ENCODE measurements around the gene C17orf107. TPM values are rescaled to one million over a fixed set of nuclear protein-coding genes. Genes with fewer than 3 reads are reported as not detected.

The C17orf107 gene
- polyA plus RNA-seq, 1 donor, result 1.5 TPM

- no peak for DNase-seq
These were observed 38.2 kb downstream of the C17orf107 start for GRCh38 chr17:4937553-4937952.

DNA sequence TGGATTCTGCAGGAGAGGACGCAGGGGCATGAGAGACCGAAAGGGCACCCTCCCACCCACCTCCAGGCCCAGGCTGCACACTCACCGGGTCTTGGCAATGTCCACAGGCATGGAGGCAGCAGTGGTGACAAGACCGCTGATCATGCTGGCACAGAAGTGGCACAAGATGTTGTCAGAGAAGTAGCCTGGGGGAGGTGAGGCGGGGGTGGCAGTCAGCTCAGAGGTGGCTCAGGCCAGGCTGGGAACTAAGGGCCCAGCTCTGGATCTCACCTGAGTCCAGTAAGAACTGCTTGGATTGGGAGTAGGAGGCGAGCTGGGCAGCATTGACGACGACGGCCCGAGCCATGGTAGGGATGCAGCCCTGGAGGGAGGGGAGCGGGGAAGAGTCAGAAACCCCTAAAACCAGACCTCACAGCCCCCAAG, 38.7 kb downstream of the C17orf107 start:
- no peak for DNase-seq

- no peak for DNase-seq
These were observed 39.6 kb downstream of the C17orf107 start for GRCh38 chr17:4938688-4939545.

- DNase-seq, result no peak
These were observed 40.1 kb downstream of the C17orf107 start for GRCh38 chr17:4939546-4939795.

GRCh38 chr17:4939796-4940554, 40.6 kb downstream of the C17orf107 start, which contains the start of the genes RNF167 and SLC25A11:
Gene RNF167 (plus strand): TSS chr17:4940268. CDS start chr17:4940910, 642 bp downstream.
Gene SLC25A11 (minus strand): TSS chr17:4940046. CDS start chr17:4939910, 136 bp downstream.
- peak; percentile 99 for DNase-seq

DNA sequence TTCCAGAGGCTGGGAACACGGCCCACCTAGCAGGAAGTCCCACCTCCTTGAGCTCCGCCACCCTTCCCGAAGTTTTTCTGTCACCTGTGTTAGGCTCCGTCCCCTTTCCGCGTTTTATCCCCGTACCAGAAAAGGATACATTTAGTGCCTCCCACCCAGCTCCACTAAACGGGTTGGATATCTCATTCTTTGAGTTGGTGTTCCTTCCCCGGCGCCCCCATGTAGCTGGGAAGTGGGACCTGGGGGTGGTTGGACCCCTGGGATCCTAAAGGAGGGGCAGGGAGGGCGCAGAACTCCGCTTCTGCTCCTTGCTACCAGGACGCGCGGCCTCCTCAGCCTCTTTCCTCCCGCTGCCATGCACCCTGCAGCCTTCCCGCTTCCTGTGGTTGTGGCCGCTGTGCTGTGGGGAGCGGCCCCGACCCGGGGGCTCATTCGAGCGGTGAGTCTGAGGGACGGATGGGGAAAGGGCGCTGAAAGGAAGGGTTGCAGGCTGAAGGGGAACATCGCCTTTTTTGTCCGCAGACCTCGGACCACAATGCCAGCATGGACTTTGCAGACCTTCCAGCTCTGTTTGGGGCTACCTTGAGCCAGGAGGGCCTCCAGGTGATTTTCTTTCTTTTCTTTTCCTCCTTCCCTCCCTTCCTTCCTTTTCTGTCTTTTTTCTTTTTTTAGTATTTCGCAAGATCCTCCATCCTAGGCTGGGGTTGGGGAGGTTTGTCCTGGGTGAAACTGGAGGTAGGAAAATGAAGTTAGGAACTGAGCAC, 41.4 kb downstream of the C17orf107 start:
- DNase-seq, result no peak

- DNase-seq, result no peak
These were observed 41.9 kb downstream of the C17orf107 start for GRCh38 chr17:4941319-4941610.

GRCh38 chr17:4942760-4943508, 43.6 kb downstream of the C17orf107 start:
- DNase-seq, result no peak

GRCh38 chr17:4944163-4944553, 44.8 kb downstream of the C17orf107 start:
- DNase-seq, result no peak

- no peak for DNase-seq
These were observed 45.3 kb downstream of the C17orf107 start for GRCh38 chr17:4944554-4945175.

DNA sequence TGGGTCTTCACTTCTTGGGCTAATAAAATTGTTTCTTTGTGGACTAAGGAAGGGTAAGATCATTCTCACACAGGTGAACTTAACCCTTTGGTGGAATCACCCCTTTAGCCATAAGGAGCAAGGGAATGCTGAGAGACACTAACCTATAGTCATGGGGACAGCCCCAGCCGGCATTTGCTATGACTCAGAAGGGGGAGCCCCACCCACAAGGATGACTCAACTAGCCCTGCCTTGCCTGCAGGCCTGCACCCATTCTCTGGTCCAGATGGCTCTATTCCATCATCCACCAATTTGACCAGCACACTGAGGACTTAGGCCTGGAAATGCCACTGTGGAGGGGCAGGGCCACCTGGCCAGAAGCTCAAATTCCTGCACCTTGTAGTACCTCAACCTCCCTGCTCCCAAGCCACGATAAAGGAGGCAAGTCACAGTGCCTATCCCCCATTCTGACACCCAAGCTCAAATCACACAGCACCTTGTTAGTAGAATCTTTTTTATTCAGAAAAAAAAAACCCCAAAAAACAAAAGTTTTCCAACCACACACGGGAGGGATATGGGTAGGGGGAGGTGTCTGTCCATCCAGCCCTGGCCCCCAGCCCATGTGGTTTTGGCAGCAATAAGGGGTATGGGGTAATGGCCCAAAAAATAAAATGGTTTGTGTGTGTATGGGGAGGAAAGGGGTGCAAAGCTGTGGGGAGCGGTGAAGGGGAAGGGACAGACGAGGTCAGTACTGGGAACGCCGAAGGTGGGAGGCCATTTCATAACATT, 46.0 kb downstream of the C17orf107 start:
- DNase-seq, result no peak

DNA sequence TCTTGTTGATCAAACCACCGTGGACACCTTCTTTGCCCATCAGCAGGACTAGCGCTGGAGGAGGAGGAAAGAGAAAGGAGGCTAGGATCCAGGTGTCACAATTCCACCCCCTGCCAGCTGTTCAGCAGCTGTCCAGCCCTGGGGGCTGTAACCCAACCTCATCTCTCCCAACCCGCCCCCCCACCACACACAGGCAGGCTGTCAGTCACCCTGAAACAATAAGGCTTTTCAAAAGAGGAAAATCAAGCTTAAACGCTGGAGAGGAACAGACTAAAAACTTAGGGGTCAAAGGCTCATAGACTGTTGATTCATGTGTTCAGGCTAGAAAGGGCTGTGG, 46.6 kb downstream of the C17orf107 start:
- DNase-seq, result no peak

DNA sequence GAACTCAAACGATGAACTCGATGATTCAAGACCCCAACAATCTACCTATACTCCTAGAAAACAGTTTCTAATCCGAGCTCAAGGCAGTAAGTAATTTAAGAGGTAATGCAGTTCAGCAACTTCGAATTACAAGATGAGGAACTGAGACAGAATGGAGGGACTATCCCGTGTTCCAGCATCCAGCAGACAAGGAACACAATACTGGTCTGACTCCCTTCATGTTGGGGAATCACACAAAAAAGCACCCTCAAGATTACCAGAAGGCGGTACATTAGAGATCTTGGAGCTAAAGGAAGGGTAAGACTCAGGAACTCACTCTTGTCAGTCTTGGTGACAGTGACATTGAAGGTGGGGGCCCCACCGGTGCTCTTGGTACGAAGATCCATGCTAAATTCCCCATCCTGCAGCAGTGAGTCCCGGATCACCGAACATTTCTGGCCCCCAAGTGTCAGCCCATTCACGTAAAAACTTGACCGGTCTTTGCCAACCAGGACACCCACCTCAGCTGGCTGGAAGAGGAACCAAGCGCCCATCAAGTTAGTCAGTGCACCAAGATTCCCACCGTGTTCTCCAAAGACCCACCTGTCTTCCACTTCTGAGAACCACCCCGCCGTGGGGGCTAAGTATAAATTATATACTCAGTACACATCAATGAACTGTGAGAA, 47.1 kb downstream of the C17orf107 start:
- no peak for DNase-seq

DNA sequence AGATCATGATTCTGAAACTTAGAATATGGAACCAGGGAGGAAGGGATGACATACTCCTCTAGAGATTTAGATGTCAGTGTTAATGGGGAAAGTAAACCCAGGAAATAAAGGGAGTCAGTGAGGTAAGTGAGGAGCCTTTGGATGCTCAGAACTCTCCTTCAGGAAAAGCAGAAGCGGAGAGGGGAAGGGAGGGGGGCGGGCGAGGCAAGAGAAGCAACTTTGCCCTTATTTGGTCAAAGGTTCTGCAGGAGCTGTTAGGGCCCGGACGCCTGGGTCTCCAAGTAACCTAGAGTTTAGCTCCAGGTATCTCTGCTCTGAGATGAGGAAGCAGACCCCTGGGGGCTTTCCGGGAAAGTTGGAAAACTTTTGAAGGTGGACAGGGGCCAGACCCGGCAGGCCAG, 47.7 kb downstream of the C17orf107 start:
- DNase-seq, result no peak

- DNase-seq, result peak; percentile 66
These were observed 48.3 kb downstream of the C17orf107 start for GRCh38 chr17:4947411-4948165.

GRCh38 chr17:4948166-4948930, 49.0 kb downstream of the C17orf107 start, which contains the start of gene PFN1:
Gene PFN1 (minus strand): TSS chr17:4948530. CDS start chr17:4948394, 136 bp downstream.
- peak; percentile 93 for DNase-seq

DNA sequence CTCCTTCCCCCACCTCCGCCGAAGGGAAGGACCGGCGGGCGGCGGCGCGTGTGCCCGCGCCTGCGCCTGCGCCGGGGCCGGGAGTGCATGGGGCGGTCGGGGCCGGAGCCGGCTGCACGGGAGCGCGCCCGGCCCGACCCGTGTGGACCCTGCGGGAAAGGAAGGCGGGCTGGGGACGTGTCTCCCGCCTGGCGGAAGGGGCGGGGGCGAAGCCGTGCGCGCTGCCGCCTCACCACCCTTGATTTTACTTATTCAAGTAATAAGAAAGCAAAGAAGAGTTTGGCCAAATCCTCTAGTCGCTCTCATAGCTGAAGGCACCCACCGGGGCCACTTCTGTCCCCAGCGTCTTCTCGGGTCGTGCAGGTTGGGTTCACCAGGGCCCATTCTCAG, 49.6 kb downstream of the C17orf107 start:
- DNase-seq, result peak; percentile 93

- peak; percentile 64 for DNase-seq
These were observed 50.2 kb downstream of the C17orf107 start for GRCh38 chr17:4949321-4950074.

All from hindlimb muscle (tissue), 1 donor.